ENCODE measurements around the gene MTARC2. TPM values are rescaled to one million over a fixed set of nuclear protein-coding genes. Genes with fewer than 3 reads are reported as not detected.

The MTARC2 gene
- total RNA-seq, result not detected in 2 replicates

DNA sequence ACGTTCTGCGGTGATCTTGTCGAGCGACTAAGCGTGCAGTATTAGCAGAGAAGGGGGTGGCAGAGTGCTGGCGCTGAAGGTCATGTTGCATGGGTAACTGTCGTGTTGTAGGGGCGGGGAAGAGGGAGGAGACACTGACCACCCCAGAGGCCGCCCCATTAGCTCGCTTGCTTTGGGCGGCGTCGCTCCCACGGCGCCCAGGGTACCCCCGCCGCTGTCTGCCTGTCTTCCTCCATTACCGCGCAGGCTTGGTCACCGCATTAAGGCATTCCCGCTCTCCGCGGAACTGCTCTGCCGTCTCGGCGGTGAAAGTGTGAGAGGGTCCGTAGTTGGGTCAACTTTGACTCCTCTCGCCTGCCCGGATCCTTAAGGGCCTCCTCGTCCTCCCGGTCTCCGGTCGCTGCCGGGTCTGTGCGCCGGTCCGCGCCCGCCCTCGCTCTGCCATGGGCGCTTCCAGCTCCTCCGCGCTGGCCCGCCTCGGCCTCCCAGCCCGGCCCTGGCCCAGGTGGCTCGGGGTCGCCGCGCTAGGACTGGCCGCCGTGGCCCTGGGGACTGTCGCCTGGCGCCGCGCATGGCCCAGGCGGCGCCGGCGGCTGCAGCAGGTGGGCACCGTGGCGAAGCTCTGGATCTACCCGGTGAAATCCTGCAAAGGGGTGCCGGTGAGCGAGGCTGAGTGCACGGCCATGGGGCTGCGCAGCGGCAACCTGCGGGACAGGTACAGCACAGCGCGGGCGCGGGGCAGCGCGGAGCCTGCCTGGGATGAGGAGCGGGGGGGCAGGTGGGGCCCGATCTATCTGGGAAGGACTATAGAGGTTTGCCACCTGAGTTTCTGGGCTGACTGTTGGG is at the start of gene MTARC2:
MTARC2 (plus strand) TSS at position 234 of the 846 bp plus-strand sequence; CDS start at position 444, 210 bp downstream.
- Mint-ChIP-seq H3K4me3 (peak within 1 kb of the TSS; percentile 57), H3K27me3 (peaks cover 62% of the 10 kb centered on the region), H3K36me3 (ENCODE audit: low read depth) (no peaks in the 10 kb centered on the region), H3K27ac (no peak within 1 kb of the TSS), H3K4me1 (peaks cover 3% of the 10 kb centered on the region), H3K9me3 (peaks cover 3% of the 10 kb centered on the region)
- DNase-seq, result peak; percentile 58
- intact Hi-C loops (cut with micrococcal nuclease), result no loop called here

DNA sequence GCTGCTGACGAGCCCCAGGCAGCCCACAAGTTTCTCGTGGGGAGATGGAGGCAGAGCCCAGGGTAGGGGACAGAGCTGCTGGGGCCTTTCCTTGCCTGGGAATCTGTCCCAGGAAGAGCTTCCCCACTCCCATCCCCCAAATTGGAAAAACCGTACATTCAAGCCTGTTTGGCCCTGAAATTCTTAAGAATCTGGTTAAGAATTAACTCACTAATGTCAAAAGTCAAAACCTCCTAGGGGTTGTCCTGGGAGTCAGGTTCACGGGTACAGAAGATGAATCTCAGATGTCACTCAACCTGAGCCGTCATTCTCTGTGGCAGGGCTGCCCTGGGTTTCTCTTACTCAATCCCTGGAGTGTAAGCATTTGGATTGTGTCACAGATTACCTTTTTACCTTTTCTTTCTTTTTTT is 49.5 kb upstream of the MTARC2 start:
- intact Hi-C loops (cut with micrococcal nuclease), result no loop called here
- Mint-ChIP-seq H3K27ac (no peak overlapping the region), H3K27me3 (peaks cover 6% of the 10 kb centered on the region), H3K9me3 (no peaks in the 10 kb centered on the region), H3K36me3 (ENCODE audit: low read depth) (no peaks in the 10 kb centered on the region), H3K4me1 (peaks cover 4% of the 10 kb centered on the region), H3K4me3 (no peak overlapping the region)
- no peak for DNase-seq

DNA sequence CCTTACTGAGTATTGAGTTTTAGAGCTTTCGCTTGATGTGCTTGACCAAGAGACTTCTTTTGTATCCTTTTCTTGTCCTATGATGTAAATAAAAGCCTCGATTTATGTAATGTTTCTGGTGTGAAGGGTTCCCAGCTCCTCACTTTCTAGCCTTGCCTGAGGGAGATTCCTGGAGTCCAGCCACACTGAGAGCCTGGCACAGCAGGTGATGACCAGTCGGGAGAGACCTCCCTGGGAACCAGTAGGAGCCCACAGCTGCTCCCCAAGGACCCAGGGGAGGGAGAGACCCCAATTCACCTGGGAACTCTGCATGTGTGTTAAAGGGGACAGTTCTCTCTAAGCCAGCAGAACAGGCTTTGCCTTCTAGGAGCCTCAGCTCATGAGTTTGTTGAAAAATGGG is 49.1 kb upstream of the MTARC2 start:
- intact Hi-C loops (cut with micrococcal nuclease), result no loop called here
- Mint-ChIP-seq H3K36me3 (ENCODE audit: low read depth) (no peaks in the 10 kb centered on the region), H3K9me3 (no peaks in the 10 kb centered on the region), H3K27me3 (peaks cover 6% of the 10 kb centered on the region), H3K4me3 (no peak overlapping the region), H3K27ac (no peak overlapping the region), H3K4me1 (peaks cover 4% of the 10 kb centered on the region)
- no peak for DNase-seq

DNA sequence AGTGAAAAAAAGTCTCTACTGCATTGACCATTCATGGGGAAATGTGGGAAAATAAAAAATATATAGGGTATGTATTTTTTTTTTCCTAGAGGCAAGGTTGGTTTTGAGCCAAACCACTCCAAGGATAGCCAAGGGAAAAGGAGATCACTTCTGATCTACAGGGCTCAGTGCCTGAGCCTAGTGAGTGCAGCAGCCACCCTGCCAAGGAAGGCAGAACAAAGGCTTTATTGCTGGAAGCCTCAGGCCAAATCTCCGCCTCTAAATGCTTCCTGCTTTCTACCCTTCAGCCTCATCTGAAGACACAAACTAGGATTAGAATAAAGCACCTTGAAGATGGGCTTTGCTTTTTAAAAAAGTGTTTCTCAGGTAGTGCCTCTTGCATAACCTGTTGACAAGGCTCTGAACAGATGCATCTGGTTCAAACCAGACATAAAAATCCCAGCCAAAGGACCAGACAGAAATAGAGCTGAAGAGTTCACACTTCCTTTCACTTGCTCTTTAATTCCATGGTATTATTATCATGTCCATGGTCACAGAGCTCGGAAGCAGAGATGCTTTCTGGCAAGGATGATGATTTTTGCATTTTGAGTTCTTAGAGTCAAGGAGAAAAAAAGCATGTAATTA is 47.5 kb upstream of the MTARC2 start:
- Mint-ChIP-seq H3K27me3 (peaks cover 6% of the 10 kb centered on the region), H3K36me3 (ENCODE audit: low read depth) (no peaks in the 10 kb centered on the region), H3K9me3 (no peaks in the 10 kb centered on the region), H3K4me3 (no peak overlapping the region), H3K4me1 (peaks cover 4% of the 10 kb centered on the region), H3K27ac (no peak overlapping the region)
- DNase-seq, result no peak
- intact Hi-C loops (cut with micrococcal nuclease), result no loop called here

DNA sequence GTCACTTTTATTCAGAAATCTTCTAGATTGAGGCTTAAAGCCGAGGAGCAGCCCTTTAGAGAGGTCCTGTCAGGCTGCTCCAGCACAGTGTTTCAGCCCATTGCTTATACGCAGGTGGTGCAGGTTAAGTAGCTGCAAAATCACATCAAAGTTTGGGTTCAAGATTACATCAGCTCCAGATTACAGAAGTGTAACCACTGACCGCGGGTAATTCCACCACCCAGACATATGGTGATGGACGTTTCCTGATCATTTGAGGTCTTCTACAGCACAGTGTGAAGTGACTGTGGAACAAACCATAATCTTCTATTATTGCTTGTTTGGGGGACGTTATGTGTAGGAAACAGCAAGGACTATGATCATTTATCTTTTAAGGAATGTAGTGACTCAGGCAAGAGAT is 46.1 kb upstream of the MTARC2 start:
- no peak for DNase-seq
- intact Hi-C loops (cut with micrococcal nuclease), result no loop called here
- Mint-ChIP-seq H3K4me1 (peaks cover 4% of the 10 kb centered on the region), H3K27me3 (peaks cover 6% of the 10 kb centered on the region), H3K4me3 (no peak overlapping the region), H3K36me3 (ENCODE audit: low read depth) (no peaks in the 10 kb centered on the region), H3K9me3 (no peaks in the 10 kb centered on the region), H3K27ac (no peak overlapping the region)

DNA sequence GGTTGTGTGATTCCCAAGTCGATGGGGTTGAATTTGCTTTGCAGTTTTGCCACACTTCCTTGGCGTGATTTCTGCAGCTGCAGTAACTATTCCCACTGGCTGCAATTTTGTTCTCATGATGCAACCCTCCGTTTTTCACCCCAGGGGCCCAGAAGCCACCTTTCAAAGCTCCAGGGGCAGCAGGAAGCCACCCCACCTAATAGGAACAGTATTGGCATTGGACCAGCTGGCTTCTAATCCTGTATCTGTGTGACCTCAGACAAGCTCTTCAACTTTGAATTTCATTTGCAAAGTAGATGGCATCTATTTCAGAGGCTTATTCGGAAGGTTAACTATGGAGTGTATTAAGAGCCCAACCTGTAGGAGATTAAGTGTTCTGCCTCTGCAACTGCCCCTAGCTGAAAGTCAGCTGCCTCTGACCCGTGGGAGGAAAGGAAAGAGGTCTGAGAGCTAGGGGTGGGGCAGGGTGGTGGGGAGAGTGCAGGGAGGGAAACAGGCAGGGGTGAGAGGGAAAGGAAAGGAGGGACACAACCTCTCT is 45.3 kb upstream of the MTARC2 start:
- peaks cover 4% of the 10 kb centered on the region for H3K4me1 Mint-ChIP-seq
- no peaks in the 10 kb centered on the region for H3K9me3 Mint-ChIP-seq
- no peaks in the 10 kb centered on the region for H3K36me3 Mint-ChIP-seq (ENCODE audit: low read depth)
- intact Hi-C loops (cut with micrococcal nuclease), result no loop called here
- H3K27ac Mint-ChIP-seq, result no peak overlapping the region
- no peak for DNase-seq
- peaks cover 6% of the 10 kb centered on the region for H3K27me3 Mint-ChIP-seq
- no peak overlapping the region for H3K4me3 Mint-ChIP-seq

DNA sequence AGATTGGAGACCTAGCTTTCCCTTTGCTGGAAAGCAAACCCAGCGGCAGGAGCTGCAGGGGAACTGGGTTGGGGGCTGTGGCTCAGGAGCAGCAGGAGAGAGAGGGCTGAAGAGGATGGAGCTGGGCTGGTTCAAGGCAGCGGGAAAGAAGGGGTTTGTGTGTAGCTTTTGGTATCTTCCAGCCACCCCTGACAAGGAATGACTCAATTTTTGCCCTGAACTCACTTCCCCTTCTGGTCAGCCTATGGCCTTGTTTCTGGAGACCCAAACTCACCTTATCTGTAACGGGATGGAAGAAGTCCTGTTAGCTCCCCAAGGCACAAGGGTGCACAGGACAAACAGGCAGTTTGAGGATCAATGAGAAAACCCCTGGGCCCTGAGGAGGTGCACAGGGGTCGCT is 44.8 kb upstream of the MTARC2 start:
- intact Hi-C loops (cut with micrococcal nuclease), result no loop called here
- no peaks in the 10 kb centered on the region for H3K36me3 Mint-ChIP-seq (ENCODE audit: low read depth)
- no peak overlapping the region for H3K27ac Mint-ChIP-seq
- H3K27me3 Mint-ChIP-seq, result peaks cover 6% of the 10 kb centered on the region
- H3K9me3 Mint-ChIP-seq, result no peaks in the 10 kb centered on the region
- H3K4me3 Mint-ChIP-seq, result no peak overlapping the region
- DNase-seq, result no peak
- H3K4me1 Mint-ChIP-seq, result peaks cover 4% of the 10 kb centered on the region

DNA sequence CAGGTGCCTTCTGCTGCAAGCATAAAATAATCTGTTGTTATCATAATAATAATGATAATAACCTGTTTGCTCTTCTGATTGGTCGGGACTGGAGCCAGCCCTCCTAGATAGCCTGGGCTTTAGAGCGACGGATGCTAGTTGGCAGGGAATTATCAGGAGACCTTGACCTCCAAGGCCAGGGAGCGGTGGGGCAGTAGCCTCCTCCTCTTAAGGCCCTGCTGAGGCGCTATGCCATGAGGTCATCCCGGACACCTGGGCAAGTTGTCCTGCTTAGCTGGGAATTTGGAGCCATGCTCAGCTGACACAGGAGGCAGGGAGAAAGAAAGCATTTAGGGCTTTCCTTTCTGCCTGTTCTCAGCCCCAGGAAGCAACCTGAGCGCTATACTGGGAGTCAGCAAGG is 42.3 kb upstream of the MTARC2 start:
- peaks cover 6% of the 10 kb centered on the region for H3K27me3 Mint-ChIP-seq
- no peak overlapping the region for H3K4me3 Mint-ChIP-seq
- H3K27ac Mint-ChIP-seq, result no peak overlapping the region
- intact Hi-C loops (cut with micrococcal nuclease), result no loop called here
- no peaks in the 10 kb centered on the region for H3K9me3 Mint-ChIP-seq
- H3K4me1 Mint-ChIP-seq, result peaks cover 6% of the 10 kb centered on the region
- H3K36me3 Mint-ChIP-seq (ENCODE audit: low read depth), result no peaks in the 10 kb centered on the region
- no peak for DNase-seq

DNA sequence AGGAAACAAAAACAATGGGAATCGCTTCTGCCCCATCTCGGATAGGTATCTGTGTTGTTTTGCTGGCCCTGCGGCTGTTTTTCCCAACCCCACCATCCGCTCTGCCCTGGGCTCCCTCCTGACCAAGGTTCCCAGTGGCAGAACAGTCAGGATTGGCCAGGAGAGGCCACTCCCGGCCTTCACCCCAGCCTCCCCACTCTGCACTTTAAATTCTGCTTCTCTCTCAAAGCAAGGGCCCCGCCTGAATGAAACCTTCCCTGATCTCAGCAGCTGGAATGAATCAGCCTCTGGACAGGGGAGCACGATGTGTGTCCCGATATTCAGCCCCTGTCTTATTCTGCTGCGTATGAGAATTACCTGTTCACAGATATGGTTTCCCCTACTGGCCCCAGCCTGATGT is 41.6 kb upstream of the MTARC2 start:
- no peaks in the 10 kb centered on the region for H3K9me3 Mint-ChIP-seq
- H3K4me3 Mint-ChIP-seq, result no peak overlapping the region
- H3K27me3 Mint-ChIP-seq, result peaks cover 6% of the 10 kb centered on the region
- H3K27ac Mint-ChIP-seq, result no peak overlapping the region
- H3K36me3 Mint-ChIP-seq (ENCODE audit: low read depth), result no peaks in the 10 kb centered on the region
- intact Hi-C loops (cut with micrococcal nuclease), result no loop called here
- peaks cover 6% of the 10 kb centered on the region for H3K4me1 Mint-ChIP-seq
- no peak for DNase-seq

DNA sequence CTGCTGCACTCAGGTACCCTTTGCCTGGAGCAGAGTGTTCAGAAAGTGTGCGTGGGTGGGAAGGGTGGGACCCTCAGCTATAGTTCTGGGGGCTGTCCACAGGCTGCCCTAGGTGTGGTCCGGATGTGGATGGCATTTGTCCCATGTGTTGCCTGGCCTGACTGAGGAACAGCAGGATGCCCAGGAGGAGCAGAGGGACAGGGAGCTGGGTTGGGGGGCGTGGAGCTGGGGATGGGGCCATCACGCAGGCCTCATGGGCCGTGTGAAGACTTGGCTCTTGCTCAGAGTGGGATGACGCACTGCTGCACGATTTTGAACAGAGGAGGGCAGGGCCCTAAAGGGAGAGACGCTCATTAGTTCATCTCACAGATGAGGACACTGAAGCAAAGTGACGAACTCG is 41.0 kb upstream of the MTARC2 start:
- DNase-seq, result no peak
- peaks cover 2% of the 10 kb centered on the region for H3K4me1 Mint-ChIP-seq
- H3K4me3 Mint-ChIP-seq, result no peak overlapping the region
- H3K9me3 Mint-ChIP-seq, result no peaks in the 10 kb centered on the region
- no peak overlapping the region for H3K27ac Mint-ChIP-seq
- intact Hi-C loops (cut with micrococcal nuclease), result no loop called here
- H3K27me3 Mint-ChIP-seq, result peaks cover 2% of the 10 kb centered on the region
- no peaks in the 10 kb centered on the region for H3K36me3 Mint-ChIP-seq (ENCODE audit: low read depth)

DNA sequence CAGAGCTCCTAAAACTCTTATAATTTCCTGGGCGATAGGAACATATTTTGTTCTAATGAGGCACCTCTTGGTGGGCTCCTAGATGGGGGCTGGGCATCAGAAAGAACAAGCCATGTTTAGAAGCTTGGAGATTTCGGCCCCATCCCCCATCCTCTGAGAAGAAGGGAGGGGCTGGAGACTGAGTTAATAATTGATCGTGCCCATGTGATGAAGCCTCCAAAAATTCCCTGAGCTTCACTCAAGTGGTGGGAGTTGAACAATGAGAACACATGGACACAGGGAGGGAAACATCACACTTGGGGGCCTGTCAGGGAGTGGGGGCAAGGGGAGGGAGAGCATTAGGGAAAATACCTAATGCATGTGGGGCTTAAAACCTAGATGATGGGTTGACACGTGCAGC is 39.9 kb upstream of the MTARC2 start:
- no peak overlapping the region for H3K4me3 Mint-ChIP-seq
- H3K9me3 Mint-ChIP-seq, result no peaks in the 10 kb centered on the region
- H3K27ac Mint-ChIP-seq, result no peak overlapping the region
- H3K36me3 Mint-ChIP-seq (ENCODE audit: low read depth), result no peaks in the 10 kb centered on the region
- H3K27me3 Mint-ChIP-seq, result no peaks in the 10 kb centered on the region
- no peak for DNase-seq
- peaks cover 2% of the 10 kb centered on the region for H3K4me1 Mint-ChIP-seq
- intact Hi-C loops (cut with micrococcal nuclease), result no loop called here

DNA sequence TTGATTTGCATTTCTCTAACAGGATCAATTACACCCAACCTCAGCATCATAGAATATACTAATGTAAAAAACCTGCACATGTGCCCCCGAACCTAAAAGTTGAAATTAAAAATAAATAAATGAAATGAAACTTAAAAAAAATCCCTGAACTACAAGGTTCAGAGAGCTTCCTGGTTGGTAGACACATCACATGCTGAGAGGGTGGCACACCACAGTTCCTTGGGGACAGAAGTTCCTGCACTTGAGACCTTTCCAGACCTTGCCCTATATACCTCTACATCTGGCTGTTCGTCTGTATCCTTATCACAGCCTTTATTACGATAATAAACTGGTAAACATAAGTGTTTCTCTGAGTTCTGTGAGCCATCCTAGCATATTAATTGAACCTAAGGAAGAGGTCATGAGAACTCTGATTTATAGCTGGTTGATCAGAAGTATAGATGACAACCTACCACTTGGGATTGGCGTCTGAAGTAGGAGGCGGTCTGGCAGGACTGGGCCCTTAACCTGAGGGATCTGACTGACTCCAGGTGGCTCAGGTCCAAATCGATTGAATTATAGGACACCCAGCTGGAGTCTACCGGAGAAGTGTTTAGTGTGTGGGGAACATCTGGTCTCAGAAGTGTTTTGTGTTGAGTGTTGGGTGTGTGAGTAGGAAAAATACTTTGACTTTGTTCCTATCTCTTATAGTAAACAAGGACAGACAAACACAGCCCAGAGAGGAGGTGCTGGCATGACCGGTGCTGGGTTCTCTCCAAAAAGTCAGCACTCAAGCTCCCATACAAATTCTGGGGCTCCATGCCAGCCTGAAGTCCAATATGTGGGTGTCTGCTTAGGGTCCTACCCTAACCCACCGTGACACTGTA is 39.0 kb upstream of the MTARC2 start:
- H3K9me3 Mint-ChIP-seq, result no peaks in the 10 kb centered on the region
- no peak overlapping the region for H3K4me3 Mint-ChIP-seq
- peaks cover 2% of the 10 kb centered on the region for H3K4me1 Mint-ChIP-seq
- H3K36me3 Mint-ChIP-seq (ENCODE audit: low read depth), result no peaks in the 10 kb centered on the region
- no peak overlapping the region for H3K27ac Mint-ChIP-seq
- no peaks in the 10 kb centered on the region for H3K27me3 Mint-ChIP-seq
- intact Hi-C loops (cut with micrococcal nuclease), result no loop called here
- DNase-seq, result no peak

DNA sequence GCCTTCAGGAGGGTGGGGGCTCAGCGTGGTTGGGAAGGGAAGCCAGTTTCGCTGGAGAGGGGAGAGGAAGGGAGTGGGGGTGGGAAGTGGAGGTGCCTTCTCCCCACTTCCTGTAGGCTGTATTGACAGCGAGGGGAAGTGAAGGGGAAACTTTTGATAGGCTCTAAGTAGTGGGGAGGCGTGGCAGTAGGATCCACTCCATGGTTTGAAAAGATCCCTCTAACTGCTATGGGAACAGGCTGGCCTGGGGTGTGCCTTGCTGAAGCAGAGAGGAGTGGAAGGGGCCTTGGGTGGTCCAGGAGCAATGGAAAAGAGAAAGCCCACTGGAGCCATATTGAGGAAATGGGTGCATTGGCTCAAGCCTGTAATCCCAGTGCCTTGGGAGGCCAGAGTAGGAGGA is 37.8 kb upstream of the MTARC2 start:
- Mint-ChIP-seq H3K27ac (no peak overlapping the region), H3K36me3 (ENCODE audit: low read depth) (no peaks in the 10 kb centered on the region), H3K27me3 (no peaks in the 10 kb centered on the region), H3K9me3 (no peaks in the 10 kb centered on the region), H3K4me3 (no peak overlapping the region), H3K4me1 (peaks cover 2% of the 10 kb centered on the region)
- intact Hi-C loops (cut with micrococcal nuclease), result no loop called here
- no peak for DNase-seq

Data from activated CD4-positive, alpha-beta T cell treated with anti-CD3 and anti-CD28 coated beads, Interleukin-2, amount 10 ng/mL, durations not matched to agents 24 days and 14 days (primary cell).